Measurements from ENCODE around the gene PPP2R3A. TPM values are rescaled to one million over a fixed set of nuclear protein-coding genes. Genes with fewer than 3 reads are reported as not detected.

Gene PPP2R3A
- total RNA-seq = 6.8 and 8.5 TPM in 2 replicates

DNA sequence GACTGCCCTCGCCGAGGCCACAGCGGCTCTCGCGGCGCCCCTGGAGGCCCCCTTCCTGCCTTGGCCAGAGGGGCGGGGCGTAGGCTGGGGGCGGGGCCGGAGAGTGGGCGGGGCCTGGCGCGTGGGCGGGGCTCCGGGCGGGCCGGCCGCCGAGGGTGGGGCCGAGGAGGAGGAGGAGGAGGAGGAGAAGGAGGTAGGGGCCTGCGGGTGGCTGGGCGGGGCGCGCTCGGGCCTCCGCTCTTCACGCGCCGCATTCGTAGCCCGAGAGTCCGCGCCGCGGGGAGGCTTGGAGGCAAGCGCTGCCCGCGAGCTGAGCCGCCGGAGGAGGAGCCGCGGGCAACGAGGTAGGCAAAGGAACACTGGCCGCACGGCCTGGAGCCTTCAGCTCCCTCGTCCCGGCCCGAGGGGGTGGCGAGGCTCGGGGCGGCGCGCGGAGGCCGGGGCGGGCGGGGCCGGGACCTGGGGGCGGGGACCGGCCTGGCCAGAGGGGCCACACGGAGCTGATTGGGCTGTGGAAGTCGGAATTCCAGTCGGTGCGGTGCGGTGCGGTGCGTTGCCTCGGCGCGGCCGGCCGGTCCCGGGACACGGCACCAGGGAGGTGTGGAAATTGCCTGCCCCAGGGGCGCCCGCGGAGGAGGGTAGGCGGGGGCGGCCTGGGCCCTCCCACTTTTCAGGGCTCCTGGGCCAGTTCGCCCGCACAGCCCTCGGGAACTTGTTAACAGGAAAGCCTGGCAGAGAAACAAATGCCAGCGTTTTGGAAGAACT lies at the start of gene PPP2R3A:
PPP2R3A (plus strand) TSS at position 223 of the 765 bp plus-strand sequence. CDS start 35,771 bp downstream, outside the sequence.

DNA sequence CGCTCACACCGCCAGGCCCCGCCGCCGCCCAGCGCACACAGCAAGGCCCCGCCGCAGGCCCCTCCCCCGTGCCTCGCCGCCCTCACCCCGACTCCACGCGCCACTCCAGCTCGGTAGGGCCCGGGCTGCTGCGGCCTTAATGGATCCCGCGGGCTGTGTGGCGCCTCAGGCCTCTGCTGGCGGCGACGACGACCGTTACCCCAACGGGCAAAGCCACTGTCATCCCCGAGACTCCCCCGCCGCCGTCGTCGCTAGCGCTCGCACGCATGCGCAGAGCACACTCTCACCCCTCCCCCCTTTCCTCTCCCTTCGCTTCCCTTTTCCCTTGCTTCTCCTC lies 230.5 kb downstream of the PPP2R3A start, which contains the start of gene MSL2:
MSL2 (minus strand) TSS at position 272 of the 337 bp plus-strand sequence. CDS start 1,222 bp downstream, outside the sequence.

Other genes starting within 250 kb of the PPP2R3A start
- 5.0 and 8.7 TPM in 2 replicates for gene MSL2, start 230.6 kb downstream of the PPP2R3A start, total RNA-seq